RCC 7860 (cell line): Measurements from ENCODE around the gene FAM131A.
"Not testable (repeated sequence)": the region's sequence is repeated elsewhere in the genome, so short reads cannot be mapped to it uniquely, and the experiment has no call there.

Source experiments
- DNase-seq: peaks from one replicate; pipeline ENCODE4 v3.0.0-alpha.2; 2015; ENCODE audit warnings: low spot score
- FAIRE-seq: peaks from 2 replicates; lab custom pipeline; 2012; peaks lifted over from hg19 to GRCh38; lab: Jason Lieb, UNC

FAM131A gene

DNA sequence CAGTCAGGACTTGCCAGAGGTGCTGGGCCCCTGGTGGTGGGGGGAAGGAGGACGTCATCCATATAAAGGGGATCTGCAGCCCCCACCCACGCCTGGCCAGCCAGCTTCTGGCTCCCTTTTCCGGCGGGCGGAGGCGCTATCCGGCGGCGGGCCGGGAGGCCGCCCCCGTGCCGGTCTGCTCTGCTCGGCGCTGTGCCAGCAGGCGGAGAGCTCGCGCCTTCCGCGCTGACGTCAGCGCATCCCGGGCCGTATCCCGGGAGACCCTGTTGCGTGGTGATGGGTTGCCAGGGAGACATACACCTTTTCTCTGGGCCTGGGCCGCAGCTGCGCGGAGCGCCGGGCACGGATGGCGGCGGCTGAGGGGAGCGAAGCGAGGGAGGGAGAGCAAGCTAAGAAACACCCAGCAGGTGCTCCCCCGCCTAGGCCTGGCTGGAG, 1.1 kb downstream of the FAM131A start:
- FAIRE-seq (no peak), DNase-seq (no peak)

DNA sequence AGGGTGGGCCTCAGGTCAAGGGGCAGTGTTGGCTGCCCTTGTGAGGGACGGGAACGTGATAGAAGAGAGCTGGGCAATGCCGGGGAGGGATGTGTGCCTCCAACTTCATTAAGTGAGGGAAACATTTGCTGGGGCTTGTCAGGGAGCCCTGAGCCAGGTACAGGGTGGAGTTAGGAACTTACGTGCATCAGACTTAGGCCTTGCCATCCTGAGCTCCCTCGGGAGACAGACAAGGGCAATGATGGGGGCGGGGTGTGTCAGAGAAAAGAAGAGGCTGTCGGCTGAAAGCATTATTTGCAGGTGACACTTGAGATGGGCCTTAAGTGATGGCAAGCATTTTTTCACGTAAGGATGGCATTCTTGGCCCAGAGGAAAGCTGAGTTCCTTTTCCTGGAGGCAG, 1.6 kb downstream of the FAM131A start:
- FAIRE-seq (no peak), DNase-seq (no peak)

DNA sequence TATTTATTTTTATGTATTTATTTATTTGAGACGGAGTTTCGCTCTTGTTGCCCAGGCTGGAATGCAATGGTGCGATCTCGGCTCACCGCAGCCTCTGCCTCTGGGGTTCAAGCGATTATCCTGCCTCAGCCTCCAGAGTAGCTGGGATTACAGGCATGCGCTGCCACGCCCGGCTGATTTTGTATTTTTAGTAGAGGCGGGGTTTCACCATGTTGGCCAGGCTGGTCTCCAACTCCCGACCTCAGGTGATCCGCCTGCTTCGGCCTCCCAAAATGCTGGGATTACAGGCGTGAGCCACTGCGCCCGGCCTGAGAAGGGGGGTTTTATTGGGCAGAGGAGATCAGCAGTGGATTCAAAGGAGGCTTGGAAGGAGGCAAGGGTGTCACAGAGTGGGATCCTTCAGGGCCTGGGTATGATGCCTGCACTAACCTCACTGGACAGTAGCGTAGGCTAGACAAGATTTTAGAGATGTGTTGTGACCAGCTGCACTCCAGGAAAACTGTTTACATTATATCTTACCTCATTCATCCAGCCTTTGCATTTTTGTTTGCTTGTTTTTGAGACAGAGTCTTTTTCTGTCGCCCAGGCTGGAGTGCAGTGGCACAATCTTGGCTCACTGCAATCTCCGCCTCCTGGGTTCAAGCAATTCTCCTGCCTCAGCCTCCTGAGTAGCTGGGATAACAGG, 2.2 kb downstream of the FAM131A start:
- not testable (repeated sequence) for DNase-seq, FAIRE-seq

DNA sequence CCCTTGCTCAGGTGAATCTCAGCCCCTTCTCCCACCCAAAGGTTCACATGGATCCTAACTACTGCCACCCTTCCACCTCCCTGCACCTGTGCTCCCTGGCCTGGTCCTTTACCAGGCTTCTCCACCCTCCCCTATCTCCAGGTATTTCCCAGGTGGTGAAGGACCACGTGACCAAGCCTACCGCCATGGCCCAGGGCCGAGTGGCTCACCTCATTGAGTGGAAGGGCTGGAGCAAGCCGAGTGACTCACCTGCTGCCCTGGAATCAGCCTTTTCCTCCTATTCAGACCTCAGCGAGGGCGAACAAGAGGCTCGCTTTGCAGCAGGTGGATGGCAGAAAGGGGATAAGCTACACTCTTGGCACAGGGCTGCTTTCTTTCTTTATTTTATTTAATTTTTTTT, 4.5 kb downstream of the FAM131A start:
- DNase-seq (no peak), FAIRE-seq (no peak)

DNA sequence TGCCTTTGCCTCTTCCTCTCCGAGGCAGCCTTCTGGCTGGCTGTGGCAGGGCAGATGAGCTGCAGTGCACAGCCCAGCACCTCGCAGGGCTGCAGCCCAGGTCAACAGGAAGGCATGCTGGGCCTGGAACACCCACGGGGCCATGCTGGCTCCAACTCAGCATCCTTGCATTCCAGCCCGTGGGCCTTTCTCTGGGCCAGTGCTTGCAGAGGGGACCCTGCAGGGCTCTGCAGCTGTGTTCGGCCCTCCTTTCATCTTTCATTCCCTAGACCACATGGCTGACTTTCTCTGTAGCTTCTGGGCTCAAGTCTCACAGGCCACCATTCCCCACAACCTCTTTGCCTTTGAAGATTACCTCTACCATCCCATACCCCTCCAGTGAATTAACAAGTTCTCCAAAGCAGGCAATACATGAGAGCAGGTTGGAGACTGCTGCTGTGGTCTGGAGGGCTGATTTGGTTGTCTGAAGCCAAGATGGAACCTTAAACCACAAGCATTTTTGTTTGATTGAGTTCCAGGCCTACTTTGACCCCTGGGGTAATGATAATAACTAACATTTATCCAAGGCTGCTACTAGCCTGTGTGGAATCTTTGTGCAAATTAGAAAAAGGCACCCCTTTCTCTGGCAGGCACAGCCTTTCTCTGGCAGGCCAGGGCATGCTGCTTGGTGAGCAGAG, 5.9 kb downstream of the FAM131A start:
- DNase-seq (no peak), FAIRE-seq (no peak)

DNA sequence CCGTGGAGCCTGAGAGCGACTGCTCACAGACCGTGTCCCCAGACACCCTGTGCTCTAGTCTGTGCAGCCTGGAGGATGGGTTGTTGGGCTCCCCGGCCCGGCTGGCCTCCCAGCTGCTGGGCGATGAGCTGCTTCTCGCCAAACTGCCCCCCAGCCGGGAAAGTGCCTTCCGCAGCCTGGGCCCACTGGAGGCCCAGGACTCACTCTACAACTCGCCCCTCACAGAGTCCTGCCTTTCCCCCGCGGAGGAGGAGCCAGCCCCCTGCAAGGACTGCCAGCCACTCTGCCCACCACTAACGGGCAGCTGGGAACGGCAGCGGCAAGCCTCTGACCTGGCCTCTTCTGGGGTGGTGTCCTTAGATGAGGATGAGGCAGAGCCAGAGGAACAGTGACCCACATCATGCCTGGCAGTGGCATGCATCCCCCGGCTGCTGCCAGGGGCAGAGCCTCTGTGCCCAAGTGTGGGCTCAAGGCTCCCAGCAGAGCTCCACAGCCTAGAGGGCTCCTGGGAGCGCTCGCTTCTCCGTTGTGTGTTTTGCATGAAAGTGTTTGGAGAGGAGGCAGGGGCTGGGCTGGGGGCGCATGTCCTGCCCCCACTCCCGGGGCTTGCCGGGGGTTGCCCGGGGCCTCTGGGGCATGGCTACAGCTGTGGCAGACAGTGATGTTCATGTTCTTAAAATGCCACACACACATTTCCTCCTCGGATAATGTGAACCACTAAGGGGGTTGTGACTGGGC, 7.3 kb downstream of the FAM131A start:
- FAIRE-seq (no peak), DNase-seq (no peak)

DNA sequence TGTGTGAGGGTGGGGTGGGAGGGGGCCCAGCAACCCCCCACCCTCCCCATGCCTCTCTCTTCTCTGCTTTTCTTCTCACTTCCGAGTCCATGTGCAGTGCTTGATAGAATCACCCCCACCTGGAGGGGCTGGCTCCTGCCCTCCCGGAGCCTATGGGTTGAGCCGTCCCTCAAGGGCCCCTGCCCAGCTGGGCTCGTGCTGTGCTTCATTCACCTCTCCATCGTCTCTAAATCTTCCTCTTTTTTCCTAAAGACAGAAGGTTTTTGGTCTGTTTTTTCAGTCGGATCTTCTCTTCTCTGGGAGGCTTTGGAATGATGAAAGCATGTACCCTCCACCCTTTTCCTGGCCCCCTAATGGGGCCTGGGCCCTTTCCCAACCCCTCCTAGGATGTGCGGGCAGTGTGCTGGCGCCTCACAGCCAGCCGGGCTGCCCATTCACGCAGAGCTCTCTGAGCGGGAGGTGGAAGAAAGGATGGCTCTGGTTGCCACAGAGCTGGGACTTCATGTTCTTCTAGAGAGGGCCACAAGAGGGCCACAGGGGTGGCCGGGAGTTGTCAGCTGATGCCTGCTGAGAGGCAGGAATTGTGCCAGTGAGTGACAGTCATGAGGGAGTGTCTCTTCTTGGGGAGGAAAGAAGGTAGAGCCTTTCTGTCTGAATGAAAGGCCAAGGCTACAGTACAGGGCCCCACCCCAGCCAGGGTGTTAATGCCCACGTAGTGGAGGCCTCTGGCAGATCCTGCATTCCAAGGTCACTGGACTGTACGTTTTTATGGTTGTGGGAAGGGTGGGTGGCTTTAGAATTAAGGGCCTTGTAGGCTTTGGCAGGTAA, 8.1 kb downstream of the FAM131A start:
- FAIRE-seq (peak; percentile 84), DNase-seq (peak; percentile 91)

DNA sequence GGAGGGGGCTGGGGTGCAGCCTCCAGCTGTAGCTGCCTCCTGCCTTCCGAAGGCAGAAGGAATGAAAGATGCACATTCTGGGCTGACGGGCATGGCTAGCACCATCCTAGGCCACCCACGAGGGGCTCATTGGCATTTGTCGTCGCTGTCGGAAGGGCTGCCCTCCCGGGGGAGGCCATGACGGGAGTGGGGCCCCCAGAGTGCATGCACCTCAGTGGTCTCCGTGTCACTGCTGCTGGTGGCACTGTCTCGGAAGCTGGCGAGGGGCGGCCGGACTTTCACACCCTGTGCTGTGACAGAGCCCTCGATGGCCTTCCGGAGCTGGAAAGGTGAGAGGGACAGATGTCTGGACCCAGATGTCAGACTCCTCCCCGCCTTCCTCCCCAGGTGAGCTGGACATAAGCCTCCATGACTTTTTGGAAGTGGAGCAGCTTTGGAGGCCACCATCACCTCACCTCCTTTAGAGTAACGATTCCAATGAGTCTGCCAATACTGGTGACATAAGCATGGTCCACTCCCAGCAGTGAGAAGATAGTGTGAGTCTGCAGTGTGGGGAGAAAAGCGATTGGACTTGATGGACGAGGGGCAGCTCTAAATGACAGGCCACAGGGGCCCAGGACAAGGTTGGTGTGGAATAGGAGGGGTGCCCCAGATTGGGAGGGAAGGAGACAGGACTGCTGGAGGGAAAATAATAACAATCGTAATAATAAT, 9.2 kb downstream of the FAM131A start:
- no peak for DNase-seq

DNA sequence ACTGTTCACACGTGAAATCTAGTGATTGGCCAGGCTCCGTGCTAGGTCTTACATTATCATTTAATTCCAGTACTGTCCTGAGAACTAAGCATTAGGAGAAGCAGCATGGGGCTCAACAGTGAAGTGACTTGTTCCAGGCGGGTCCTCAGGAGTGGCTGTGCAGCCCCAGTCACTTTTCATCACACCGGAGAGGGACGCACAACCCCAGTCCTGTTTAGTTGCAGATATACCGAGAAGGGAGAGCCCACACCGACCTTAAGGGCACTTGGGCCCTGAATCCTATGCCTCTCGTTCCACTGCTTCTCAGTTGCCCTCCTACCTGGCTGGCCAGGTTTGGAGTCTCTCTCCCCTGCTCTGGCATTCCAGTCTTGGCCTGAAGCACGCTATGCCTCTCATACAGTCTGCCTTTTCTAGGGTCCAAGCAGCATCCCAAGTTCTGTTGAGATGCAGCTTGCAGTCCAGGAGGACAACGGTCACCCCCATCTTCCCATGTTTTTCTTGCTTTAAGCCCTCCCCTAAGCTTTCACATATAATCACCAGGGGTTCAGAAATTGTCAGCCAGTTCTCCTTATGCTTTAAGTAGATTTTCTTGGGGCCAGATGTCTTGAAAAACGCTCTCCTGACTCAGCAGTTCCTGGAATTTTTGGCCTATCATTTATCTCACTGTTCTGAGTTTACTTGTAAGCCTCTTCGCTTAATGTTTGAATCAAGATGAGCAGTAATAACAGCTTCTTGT, 10.1 kb downstream of the FAM131A start:
- DNase-seq (no peak), FAIRE-seq (no peak)

More for the DNA sequence above, 9.2 kb downstream of the FAM131A start:
- FAIRE-seq = no peak

DNA sequence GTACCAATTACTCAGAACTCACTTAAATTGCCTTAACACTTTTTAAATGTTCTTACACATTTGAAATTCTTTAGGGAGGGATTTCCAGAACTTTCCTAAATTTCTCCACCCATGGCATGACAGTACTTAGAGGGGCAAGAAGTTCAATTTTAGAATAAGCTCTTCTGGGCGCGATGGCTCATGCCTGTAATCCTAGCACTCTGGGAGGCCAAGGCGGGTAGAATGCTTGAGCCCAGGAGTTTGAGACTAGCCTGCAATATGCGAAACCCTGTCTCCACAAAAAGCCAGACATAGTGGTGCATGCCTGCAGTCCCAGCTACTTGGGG, 10.6 kb downstream of the FAM131A start:
- DNase-seq (no peak), FAIRE-seq (no peak)

DNA sequence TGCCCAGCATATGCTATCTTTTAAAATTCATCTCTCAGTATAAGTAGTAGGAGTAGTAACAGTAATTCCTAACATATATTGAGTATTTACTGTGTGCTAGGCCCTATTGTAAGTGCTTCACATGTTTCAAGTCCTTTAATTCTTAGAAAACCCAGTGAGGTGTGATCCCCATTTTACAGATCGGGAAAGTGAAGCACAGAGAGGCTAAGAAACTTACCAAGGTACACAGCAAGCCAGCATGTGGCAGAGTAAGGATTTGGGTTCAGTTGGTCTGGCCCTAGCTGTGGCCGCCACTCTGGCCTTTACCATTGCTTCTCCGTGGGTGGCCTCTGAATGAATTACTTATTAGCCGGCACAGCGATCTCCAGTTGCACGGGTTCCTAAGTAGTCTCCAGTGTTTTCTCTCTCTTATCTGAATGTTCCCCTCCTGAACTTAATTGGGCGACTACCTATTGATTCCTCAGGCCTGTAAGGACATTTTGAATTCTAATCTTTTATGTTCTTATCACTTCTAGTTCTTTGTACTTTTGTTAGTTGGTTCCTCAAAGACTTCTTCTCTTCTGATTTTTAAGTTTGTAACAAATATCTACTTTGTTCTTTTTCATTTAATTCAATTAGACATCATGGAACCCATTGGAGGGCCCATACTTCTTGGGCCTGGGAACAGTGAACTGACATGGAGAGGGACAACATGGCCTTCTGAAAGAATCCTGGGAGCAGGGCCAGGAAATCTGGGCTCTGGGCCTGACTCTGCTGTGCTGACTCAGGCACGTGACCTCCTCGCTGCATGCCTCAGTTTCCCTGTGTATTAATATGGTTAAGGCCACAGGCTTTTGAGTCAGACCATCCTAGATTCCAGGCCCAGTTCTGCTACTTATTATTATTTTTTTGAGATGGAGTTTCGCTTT, 12.4 kb downstream of the FAM131A start:
- no peak for DNase-seq
- FAIRE-seq = no peak

DNA sequence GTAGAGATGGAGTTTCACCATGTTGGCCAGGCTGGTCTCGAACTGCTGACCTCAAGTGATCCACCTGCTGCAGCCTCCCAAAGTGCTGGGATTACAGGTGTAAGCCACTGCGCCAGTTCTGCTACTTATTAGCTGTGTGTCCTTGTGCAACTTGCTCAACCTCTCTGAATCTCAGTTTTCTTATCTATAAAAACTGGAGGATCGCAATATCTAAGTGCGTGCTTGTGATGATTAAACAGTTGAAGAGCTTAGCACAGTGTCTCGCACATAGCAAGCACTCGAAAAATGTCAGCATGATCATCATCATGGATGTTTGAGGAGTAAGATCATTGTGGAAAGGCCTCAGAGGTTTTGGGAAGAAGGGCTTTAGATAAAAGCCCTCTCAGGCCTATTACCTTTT, 13.2 kb downstream of the FAM131A start:
- DNase-seq = no peak
- no peak for FAIRE-seq

DNA sequence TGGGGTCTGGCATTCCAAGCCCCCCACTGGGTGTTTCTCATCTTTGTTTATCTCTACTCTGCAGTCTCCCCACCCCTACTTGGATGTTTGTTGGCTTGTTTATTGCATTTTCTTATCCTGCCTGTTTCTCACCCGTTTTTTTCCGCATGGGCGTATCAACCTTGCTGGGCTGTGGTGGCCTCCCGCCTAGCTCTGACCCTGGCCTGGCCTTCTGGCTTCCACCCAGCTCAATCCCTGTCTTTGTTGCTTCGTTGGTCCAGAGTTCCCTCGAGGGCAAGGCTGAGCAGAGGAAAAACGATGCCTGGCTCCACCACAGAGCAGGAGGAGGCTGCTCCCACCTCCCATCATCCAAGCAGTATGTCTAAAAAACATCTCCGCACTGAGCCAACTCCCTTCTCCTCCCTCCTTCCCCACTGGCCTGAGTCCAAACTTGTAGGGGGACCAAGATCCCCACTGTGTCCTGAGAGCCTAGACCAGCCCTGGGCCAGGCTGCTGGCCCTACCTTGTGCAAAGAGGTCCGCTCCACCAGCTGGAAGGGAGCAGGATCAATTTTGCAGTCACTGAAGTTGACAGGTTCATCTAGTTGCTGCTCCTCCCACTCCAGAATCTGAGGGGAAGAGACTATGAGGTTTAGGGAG, 14.2 kb downstream of the FAM131A start:
- DNase-seq (no peak), FAIRE-seq (no peak)

DNA sequence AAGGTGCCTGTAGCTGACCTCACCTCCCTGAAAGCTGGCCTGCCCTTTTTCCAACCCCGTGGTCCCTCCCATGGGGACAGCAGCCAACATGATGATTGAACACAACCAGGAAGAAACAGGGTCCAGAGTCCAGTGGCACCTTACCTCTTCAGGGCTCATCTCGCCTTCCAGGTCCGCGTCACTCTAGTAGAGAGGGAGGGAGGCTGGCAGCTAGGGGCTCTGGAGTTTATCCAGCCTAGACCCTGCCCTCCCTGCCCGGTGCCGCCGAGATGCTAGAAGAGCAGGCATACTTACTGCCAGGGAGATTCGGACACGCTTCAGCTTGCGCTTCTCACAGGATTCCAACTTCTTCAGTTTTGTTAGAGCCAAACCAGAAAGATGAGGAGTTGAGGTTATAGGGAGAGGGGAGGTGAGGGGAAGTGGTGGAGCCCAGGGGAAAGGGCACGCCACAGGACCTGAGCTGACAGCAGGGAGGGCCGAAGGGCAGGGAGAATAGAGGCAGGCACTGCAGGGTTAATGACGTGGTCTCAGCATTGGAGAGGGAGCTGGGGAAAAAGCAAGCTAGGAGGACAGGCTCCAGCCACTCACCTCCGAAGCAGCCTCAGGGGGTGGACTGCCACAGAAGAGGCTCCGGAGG, 14.9 kb downstream of the FAM131A start:
- no peak for FAIRE-seq
- no peak for DNase-seq

DNA sequence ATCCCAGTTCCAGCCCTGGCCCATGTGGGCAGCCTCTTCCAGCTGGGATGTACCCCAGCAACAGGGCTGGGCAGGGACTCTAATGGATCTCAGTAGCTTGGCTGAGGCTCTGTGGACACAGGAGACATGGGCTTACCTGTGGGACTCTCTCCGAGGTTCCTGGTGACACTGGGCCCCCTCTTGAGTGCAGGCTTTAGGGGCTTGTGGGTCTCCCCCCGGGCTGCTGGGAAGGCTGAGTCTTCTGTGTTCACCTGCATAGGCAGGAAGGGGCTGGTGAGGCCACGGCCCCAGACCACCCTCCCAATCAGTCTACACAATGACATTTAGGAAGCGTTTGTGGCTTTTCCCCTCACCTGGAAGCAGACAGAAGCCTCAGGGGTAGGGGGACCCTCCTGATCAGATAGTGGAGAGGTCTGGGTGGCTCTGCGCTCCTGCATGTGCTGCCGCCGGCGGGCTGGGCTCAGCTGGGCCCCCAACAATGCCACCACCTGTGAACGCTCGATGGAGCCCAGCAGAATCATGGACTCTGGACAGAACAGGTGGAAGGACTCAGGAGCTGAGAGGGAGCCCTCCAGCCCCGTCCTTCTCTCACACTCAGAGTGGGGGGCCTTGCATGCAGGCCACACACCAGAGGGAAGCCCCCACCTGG, 15.6 kb downstream of the FAM131A start:
- DNase-seq (no peak), FAIRE-seq (no peak)

DNA sequence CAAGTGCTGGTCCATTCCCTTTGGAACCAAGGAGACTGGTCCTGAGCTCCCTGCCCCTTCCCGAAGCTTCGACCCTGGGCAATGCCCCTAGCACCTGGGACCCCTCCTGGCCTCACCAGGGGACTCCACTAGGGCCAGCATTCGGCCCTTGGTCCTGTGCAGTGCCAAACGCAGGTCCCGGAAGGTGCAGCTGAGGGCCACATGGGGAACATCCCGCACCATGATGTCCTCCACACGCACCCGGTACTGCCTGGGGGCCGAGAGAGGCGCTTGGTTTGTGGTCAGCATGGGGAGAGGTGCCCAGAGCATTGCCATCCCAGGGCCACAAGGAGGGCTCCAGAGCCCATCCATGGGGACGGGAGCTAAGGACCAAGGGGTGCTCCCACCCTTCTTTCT, 16.1 kb downstream of the FAM131A start:
- no peak for DNase-seq
- FAIRE-seq = no peak

DNA sequence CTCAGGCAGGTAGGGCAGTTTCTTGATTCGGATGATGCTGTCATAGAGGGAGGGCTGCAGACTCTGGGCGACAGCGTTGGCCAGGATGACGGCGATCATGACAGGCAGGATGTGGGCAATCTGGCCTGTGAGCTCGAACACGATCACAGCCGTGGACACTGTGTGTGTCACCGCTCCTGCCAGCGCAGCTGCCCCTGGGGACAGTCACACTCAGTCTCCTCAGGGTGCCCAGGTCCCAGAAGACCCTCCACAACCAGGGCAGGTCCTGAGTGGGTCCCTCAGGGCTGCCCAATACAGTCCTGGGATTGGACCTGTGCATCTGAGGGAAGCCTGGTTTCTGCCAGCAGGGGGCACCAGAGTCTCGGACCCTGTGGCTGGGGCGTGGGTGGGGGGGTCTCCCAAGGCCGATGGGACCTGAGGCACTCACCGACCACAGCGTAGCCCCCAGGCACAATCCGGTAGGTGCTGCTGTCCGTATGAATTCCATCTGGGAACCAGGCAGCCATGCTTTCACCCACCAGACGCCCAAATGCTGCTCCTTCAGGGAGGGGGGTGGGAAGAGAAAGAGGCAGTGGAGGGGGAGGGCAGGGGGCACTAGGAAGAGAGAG, 16.8 kb downstream of the FAM131A start:
- FAIRE-seq (no peak), DNase-seq (peak; percentile 41)
